Natural killer cell treated with Interleukin-12 subunit alpha and Interleukin-12 subunit beta and Interleukin-15 and Interleukin-18, amount 100 ng/mL, for 72 hours (primary cell): Measurements from ENCODE around the gene ANKRD1. TPM values are rescaled to one million over a fixed set of nuclear protein-coding genes. Genes with fewer than 3 reads are reported as not detected.

Experiments used
- ATAC-seq, 2 donors: fragments of 150-1000 bp; cut with Tn5 transposase in 1 of 2; sonication (Bioruptor Pico), chemical (Tn5 transposase) in 1 of 2; 2 replicates each; pipeline ENCODE4 v1.10.0; 2021
- DNase-seq: peaks from one replicate; pipeline ENCODE4 v3.0.0; 2022; ENCODE audit warnings: low spot score
- H3K27ac Mint-ChIP-seq, 2 donors: 1 replicate in 1 of 2; 2 replicates in 1 of 2; pipeline ENCODE4 v1.8.0; 2022; ENCODE audit warnings: mixed read lengths in 2 of 2, mild to moderate bottlenecking in 1 of 2, moderate library complexity in 1 of 2
- H3K27me3 Mint-ChIP-seq, 2 donors: 1 replicate in 1 of 2; 2 replicates in 1 of 2; pipeline ENCODE4 v1.8.0; 2022; ENCODE audit warnings: mixed read lengths in 2 of 2
- H3K36me3 Mint-ChIP-seq: one replicate; pipeline ENCODE4 v1.8.0; 2022; ENCODE audit warnings: mixed read lengths
- H3K4me1 Mint-ChIP-seq, 2 donors: 1 replicate in 1 of 2; 2 replicates in 1 of 2; pipeline ENCODE4 v1.8.0; 2022; ENCODE audit warnings: low read depth in 2 of 2, mixed read lengths in 2 of 2, mild to moderate bottlenecking in 1 of 2
- H3K4me3 Mint-ChIP-seq: one replicate; pipeline ENCODE4 v1.8.0; 2022; ENCODE audit warnings: mixed read lengths
- H3K9me3 Mint-ChIP-seq: 2 replicates; pipeline ENCODE4 v1.8.0; 2022; ENCODE audit warnings: mixed read lengths
- total RNA-seq, 2 donors: library from RNA; stranded (reverse); gene quantifications; one replicate each; pipeline ENCODE4 v1.2.3, GENCODE V29; 2022

Gene ANKRD1
- total RNA-seq, 2 donors from 2014 or later = not detected

- no peak overlapping the region for H3K27ac Mint-ChIP-seq
- no peak for ATAC-seq
- no peak overlapping the region for H3K4me3 Mint-ChIP-seq
- DNase-seq = no peak
- H3K27me3 Mint-ChIP-seq = peaks cover 26 to 45% of the 10 kb centered on the region in 2 donors
- no peaks in the 10 kb centered on the region for H3K36me3 Mint-ChIP-seq
- H3K9me3 Mint-ChIP-seq = no peaks in the 10 kb centered on the region
- H3K4me1 Mint-ChIP-seq = no peaks in the 10 kb centered on the region
Measured at GRCh38 chr10:90927293-90927692, 6.4 kb upstream of the ANKRD1 start.

DNA sequence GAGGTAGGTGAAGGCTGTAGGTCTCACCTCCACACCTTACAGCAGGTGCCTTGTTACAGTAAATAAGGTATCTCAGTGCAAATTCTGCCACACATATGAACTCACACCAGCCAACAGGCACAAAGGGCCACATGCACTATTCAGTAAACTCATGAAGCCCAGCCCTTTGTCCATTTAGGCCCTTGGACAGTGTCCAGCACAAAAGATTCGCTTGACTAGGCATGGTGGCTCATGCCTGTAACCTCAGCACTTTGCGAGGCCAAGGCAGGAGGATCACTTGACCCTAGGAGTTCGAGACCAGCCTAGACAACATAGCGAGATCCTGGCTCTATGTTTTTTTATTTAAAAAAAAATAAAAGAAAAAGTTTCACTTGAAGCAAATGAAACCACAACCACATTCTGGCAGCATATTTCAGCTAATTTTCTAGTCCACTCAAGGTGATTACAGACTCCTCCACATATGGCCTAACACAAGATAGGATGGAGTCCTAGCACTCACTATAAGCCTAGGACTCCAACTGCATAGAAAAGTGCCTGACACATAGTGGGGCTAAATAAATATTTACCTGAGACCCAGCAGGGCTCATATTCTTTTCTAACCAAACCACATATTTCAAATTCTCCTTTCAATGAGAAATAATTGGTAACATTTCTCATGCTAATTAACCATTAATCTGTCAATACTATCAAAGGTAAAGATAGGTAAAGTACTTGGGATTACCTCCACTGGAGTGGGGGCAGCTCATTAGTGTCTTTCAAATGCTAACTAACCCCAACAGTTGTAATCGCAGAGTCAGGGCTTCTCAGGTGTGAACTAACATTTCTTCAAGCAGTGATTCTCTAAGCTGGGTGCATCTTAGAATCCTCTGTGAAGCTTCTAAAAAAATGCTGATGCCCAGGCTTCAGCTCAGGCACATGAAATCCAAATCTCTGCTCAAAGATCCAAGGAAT is 4.5 kb upstream of the ANKRD1 start:
- no peaks in the 10 kb centered on the region for H3K9me3 Mint-ChIP-seq
- H3K27ac Mint-ChIP-seq = no peak overlapping the region
- peaks cover 19 to 48% of the 10 kb centered on the region in 2 donors for H3K27me3 Mint-ChIP-seq
- no peaks in the 10 kb centered on the region for H3K36me3 Mint-ChIP-seq
- H3K4me3 Mint-ChIP-seq = no peak overlapping the region
- DNase-seq (no peak), ATAC-seq (no peak)
- no peaks in the 10 kb centered on the region for H3K4me1 Mint-ChIP-seq

DNA sequence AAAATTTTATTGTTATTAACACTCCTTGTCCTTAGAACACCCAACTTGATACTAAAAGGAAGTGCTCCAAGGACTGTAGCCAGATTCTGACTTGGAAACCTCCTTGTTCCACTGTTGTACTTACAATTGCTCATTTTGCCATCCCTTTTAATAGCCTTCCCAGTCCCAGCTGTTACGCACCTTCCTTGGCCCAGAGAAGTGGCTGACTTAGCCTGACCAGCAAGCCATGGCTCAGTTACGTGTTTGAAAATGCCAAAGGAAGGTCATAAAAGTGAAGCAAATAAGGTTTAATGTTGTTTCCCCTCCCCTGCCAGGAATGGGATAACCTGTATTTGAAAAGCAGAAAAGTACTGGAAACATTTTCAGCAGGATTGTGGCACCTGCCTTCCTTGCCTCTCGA is 3.7 kb upstream of the ANKRD1 start:
- Mint-ChIP-seq H3K9me3 (no peaks in the 10 kb centered on the region), H3K4me3 (no peak overlapping the region), H3K36me3 (no peaks in the 10 kb centered on the region), H3K27ac (no peak overlapping the region), H3K27me3 (peaks cover 19 to 48% of the 10 kb centered on the region in 2 donors), H3K4me1 (no peaks in the 10 kb centered on the region)
- DNase-seq (no peak), ATAC-seq (no peak)

DNA sequence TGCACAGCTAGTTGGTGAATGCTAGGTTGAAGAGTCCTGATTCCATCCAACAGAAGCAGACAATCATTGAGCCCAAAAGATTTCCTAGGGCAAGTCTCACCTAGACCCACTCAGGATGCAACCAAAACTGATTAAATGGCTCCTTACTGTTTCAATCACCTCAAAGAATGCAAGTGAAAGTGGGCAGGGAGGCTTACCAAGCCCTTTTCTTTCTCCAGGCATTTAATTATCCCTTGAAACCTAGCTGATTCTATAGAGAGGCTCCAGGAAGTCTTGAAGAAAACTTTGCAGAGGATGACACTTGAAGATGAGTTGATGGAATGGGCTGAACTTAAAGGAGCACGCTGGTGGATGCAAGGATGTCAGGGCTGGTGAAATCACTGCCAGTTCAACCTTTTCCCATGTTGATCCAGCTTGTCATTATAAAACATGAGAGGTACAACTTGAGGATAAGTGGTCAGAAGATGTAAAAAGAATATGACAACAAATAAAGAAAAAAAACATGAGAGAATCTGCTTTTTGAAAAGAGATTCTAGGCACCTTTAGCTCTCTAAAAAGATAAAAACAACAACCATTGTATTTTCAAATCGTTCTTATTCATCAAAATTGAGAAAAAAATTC is 2.3 kb upstream of the ANKRD1 start:
- Mint-ChIP-seq H3K4me3 (no peak overlapping the region), H3K27me3 (peaks cover 14 to 38% of the 10 kb centered on the region in 2 donors), H3K9me3 (no peaks in the 10 kb centered on the region), H3K36me3 (no peaks in the 10 kb centered on the region), H3K4me1 (no peaks in the 10 kb centered on the region), H3K27ac (no peak overlapping the region)
- no peak for ATAC-seq
- no peak for DNase-seq

DNA sequence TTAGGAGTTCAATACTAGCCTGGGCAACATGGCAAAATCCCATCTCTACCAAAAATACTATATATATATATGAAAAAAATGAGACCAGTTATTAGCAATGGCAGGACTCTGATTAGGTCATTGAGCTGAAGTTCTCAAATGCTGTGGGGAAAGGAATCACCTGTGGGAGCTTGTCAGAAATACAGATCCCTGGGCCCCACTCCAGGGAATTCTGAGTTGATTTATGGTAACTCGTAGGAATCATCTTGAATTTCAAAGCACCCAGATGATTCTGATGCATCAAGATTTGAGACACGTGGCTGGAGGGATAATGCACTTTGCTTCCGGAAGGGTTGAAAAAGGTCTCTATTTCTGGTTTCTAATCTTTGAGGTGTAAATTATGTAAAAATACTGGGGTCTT is 1.0 kb upstream of the ANKRD1 start:
- DNase-seq (no peak), ATAC-seq (no peak)
- Mint-ChIP-seq H3K4me3 (no peak overlapping the region), H3K9me3 (no peaks in the 10 kb centered on the region), H3K27ac (no peak overlapping the region), H3K27me3 (peaks cover 17 to 42% of the 10 kb centered on the region in 2 donors), H3K4me1 (no peaks in the 10 kb centered on the region), H3K36me3 (no peaks in the 10 kb centered on the region)

GRCh38 chr10:90919683-90920574 is 958 bp downstream of the ANKRD1 start:
- Mint-ChIP-seq H3K27ac (no peak overlapping the region), H3K36me3 (no peaks in the 10 kb centered on the region), H3K4me3 (no peak overlapping the region), H3K4me1 (no peaks in the 10 kb centered on the region), H3K27me3 (peaks cover 24 to 54% of the 10 kb centered on the region in 2 donors), H3K9me3 (no peaks in the 10 kb centered on the region)
- no peak for DNase-seq
- no peak for ATAC-seq

DNA sequence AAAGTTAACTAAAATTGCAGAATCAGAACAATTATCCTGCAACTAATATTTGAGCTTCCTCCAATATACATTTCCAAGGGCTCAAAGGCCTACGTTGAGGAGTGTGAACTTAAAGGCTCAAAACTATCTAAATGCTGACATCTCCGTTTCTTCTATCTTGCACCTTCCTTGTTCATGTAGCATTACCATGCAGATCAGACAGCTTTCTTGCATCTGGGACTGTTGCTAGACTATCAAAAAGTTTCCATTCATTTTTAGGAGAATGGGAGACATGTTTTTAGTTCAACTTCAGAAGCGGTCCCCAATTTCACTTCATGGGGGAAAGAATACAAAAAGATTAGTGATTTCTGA is 2.9 kb downstream of the ANKRD1 start:
- H3K9me3 Mint-ChIP-seq = no peaks in the 10 kb centered on the region
- no peak overlapping the region for H3K27ac Mint-ChIP-seq
- H3K27me3 Mint-ChIP-seq = peaks cover 18 to 50% of the 10 kb centered on the region in 2 donors
- no peaks in the 10 kb centered on the region for H3K4me1 Mint-ChIP-seq
- H3K36me3 Mint-ChIP-seq = no peaks in the 10 kb centered on the region
- no peak overlapping the region for H3K4me3 Mint-ChIP-seq
- no peak for ATAC-seq
- no peak for DNase-seq

DNA sequence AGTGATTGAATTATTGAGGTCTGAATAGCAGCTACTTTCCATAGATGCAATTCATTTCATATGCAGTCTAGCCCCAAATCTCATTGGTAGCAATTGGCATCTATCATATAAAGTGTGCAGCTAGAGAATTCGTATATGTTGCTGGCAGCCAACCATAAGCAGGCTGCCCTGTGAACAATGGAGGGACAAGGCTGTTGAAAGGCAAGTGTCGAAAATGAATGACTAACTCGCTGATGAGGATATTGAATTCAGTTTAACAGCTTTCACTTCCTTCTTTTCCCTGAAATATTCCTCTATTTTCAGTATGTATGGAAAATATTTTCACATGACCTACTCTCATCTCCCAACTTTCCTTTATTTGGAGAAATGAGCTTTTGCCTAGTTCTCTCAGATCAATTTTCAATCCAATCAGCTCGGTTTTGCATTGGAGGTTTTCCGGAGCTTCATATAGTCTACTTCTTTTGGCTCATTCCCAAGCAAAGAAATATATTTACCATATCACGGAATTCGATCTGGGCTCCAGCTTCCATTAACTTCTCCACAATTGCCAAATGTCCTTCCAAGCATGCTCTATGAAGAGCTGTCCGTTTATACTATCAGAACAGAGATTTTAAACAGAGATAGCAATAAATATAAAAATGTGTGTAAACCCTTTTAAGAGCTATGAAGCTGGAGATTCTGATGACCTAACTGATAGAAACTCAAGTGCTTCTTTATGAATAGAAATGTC is 3.5 kb downstream of the ANKRD1 start:
- Mint-ChIP-seq H3K36me3 (no peaks in the 10 kb centered on the region), H3K27ac (no peak overlapping the region), H3K27me3 (peaks cover 14 to 45% of the 10 kb centered on the region in 2 donors), H3K4me3 (no peak overlapping the region), H3K4me1 (no peaks in the 10 kb centered on the region), H3K9me3 (no peaks in the 10 kb centered on the region)
- no peak for DNase-seq
- no peak for ATAC-seq

GRCh38 chr10:90916392-90917237 is 4.3 kb downstream of the ANKRD1 start:
- H3K9me3 Mint-ChIP-seq = no peaks in the 10 kb centered on the region
- no peak overlapping the region for H3K4me3 Mint-ChIP-seq
- no peaks in the 10 kb centered on the region for H3K36me3 Mint-ChIP-seq
- H3K27me3 Mint-ChIP-seq = peaks cover 17 to 38% of the 10 kb centered on the region in 2 donors
- H3K27ac Mint-ChIP-seq = no peak overlapping the region
- no peak for DNase-seq
- ATAC-seq = no peak
- no peaks in the 10 kb centered on the region for H3K4me1 Mint-ChIP-seq

GRCh38 chr10:90915766-90916075 is 5.2 kb downstream of the ANKRD1 start:
- no peak for ATAC-seq
- DNase-seq = no peak
- Mint-ChIP-seq H3K4me3 (no peak overlapping the region), H3K27me3 (peaks cover 17 to 38% of the 10 kb centered on the region in 2 donors), H3K27ac (no peak overlapping the region), H3K4me1 (no peaks in the 10 kb centered on the region), H3K36me3 (no peaks in the 10 kb centered on the region), H3K9me3 (no peaks in the 10 kb centered on the region)

- Mint-ChIP-seq H3K4me1 (no peaks in the 10 kb centered on the region), H3K9me3 (no peaks in the 10 kb centered on the region), H3K36me3 (no peaks in the 10 kb centered on the region), H3K27ac (no peak overlapping the region), H3K4me3 (no peak overlapping the region), H3K27me3 (peaks cover 17 to 36% of the 10 kb centered on the region in 2 donors)
- no peak for ATAC-seq
- DNase-seq = no peak
Measured at GRCh38 chr10:90914992-90915765, 5.7 kb downstream of the ANKRD1 start.

GRCh38 chr10:90913774-90914420 is 7.0 kb downstream of the ANKRD1 start:
- H3K27ac Mint-ChIP-seq = no peak overlapping the region
- no peaks in the 10 kb centered on the region for H3K36me3 Mint-ChIP-seq
- H3K27me3 Mint-ChIP-seq = peaks cover 13 to 27% of the 10 kb centered on the region in 2 donors
- ATAC-seq (no peak), DNase-seq (no peak)
- no peaks in the 10 kb centered on the region for H3K9me3 Mint-ChIP-seq
- no peak overlapping the region for H3K4me3 Mint-ChIP-seq
- H3K4me1 Mint-ChIP-seq = no peaks in the 10 kb centered on the region
